Neuronal stem cell (in vitro differentiated cells): ENCODE results near the gene SHROOM2.

Source experiments
- DNase-seq: peaks from one replicate; pipeline ENCODE4 v3.0.0-alpha.2; 2013; ENCODE audit warnings: low spot score
- H2AFZ ChIP-seq: one replicate; pipeline ENCODE4 v1.6.1; 2013; ENCODE audit warnings: mild to moderate bottlenecking, low read length, inconsistent platforms
- H2AK5ac ChIP-seq: 2 replicates; pipeline ENCODE4 v1.6.1; 2013; ENCODE audit warnings: low read depth, mild to moderate bottlenecking, inconsistent platforms, low read length, moderate library complexity, mixed read lengths
- H2BK120ac ChIP-seq: 2 replicates; pipeline ENCODE4 v1.6.1; 2013; ENCODE audit warnings: low read depth, mild to moderate bottlenecking, inconsistent platforms, low read length, moderate library complexity, mixed read lengths
- H2BK12ac ChIP-seq: one replicate; pipeline ENCODE4 v1.6.1; 2013; ENCODE audit warnings: low read length, inconsistent platforms
- H2BK15ac ChIP-seq: 2 replicates; pipeline ENCODE4 v1.6.1; 2013; ENCODE audit warnings: mild to moderate bottlenecking, low read length, inconsistent platforms, mixed read lengths
- H2BK5ac ChIP-seq: one replicate; pipeline ENCODE4 v1.6.1; 2013; ENCODE audit warnings: inconsistent platforms, mild to moderate bottlenecking, low read length, moderate library complexity
- H3K14ac ChIP-seq: one replicate; pipeline ENCODE4 v1.6.1; 2013; ENCODE audit warnings: low read length, inconsistent platforms
- H3K18ac ChIP-seq: 2 replicates; pipeline ENCODE4 v1.6.1; 2013; ENCODE audit warnings: low read length, inconsistent platforms
- H3K23ac ChIP-seq: 2 replicates; pipeline ENCODE4 v1.6.1; 2013; ENCODE audit warnings: low read depth, mild to moderate bottlenecking, mixed read lengths, low read length, inconsistent platforms; ENCODE audit not compliant: poor library complexity
- H3K27ac ChIP-seq: replicated peaks from 3 replicates; pipeline ENCODE4 v1.5.1; 2013; ENCODE audit warnings: low read length, inconsistent platforms
- H3K27me3 ChIP-seq, 3 experiments: 2 replicates each; pipeline ENCODE4 v1.6.1; 2013; ENCODE audit warnings: low read length in 3 of 3, mild to moderate bottlenecking in 2 of 3, inconsistent platforms in 1 of 3, low read depth in 1 of 3, mixed read lengths in 1 of 3, moderate library complexity in 1 of 3; ENCODE audit not compliant: control insufficient read depth in 3 of 3, insufficient read depth in 3 of 3
- H3K36me3 ChIP-seq, 2 donors: replicated peaks in 1 of 2; 2 replicates each; pipeline ENCODE4 v1.6.1; 2013; ENCODE audit warnings: low read length in 2 of 2; ENCODE audit not compliant: control insufficient read depth in 2 of 2, insufficient read depth in 2 of 2
- H3K4ac ChIP-seq: 2 replicates; pipeline ENCODE4 v1.6.1; 2013; ENCODE audit warnings: inconsistent platforms, mild to moderate bottlenecking, low read length, moderate library complexity
- H3K4me1 ChIP-seq, 2 donors: 1 replicate in 1 of 2; 2 replicates in 1 of 2; pipeline ENCODE4 v1.6.1; 2013; ENCODE audit warnings: low read length in 2 of 2, low read depth in 1 of 2; ENCODE audit not compliant: control insufficient read depth in 2 of 2, insufficient read depth in 1 of 2
- H3K4me2 ChIP-seq: one replicate; pipeline ENCODE4 v1.6.1; 2013; ENCODE audit warnings: mild to moderate bottlenecking, low read length, inconsistent platforms; ENCODE audit not compliant: insufficient read depth, poor library complexity, severe bottlenecking
- H3K4me3 ChIP-seq, 2 donors: 2 replicates each; pipeline ENCODE4 v1.5.1; 2013; ENCODE audit warnings: low read length in 2 of 2, mild to moderate bottlenecking in 2 of 2, inconsistent platforms in 1 of 2, moderate library complexity in 1 of 2
- H3K79me1 ChIP-seq: one replicate; pipeline ENCODE4 v1.6.1; 2013; ENCODE audit warnings: low read depth, mild to moderate bottlenecking, inconsistent platforms, low read length, moderate library complexity
- H3K9ac ChIP-seq: one replicate; pipeline ENCODE4 v1.6.1; 2013; ENCODE audit warnings: mild to moderate bottlenecking, low read depth, low read length, inconsistent platforms; ENCODE audit not compliant: poor library complexity
- H3K9me3 ChIP-seq, 2 donors: replicated peaks in 1 of 2; 2 replicates each; pipeline versions ENCODE3 to v1.6.1; 2013; ENCODE audit warnings: low read length in 2 of 2, mild to moderate bottlenecking in 2 of 2, inconsistent platforms in 1 of 2, low read depth in 1 of 2, mixed read lengths in 1 of 2, moderate library complexity in 1 of 2; ENCODE audit not compliant: control insufficient read depth in 2 of 2, insufficient read depth in 1 of 2
- H4K8ac ChIP-seq: one replicate; pipeline ENCODE4 v1.6.1; 2013; ENCODE audit warnings: low read depth, mild to moderate bottlenecking, inconsistent platforms, low read length, moderate library complexity
- H4K91ac ChIP-seq: one replicate; pipeline ENCODE4 v1.6.1; 2013; ENCODE audit warnings: low read length, low read depth, mild to moderate bottlenecking, inconsistent platforms; ENCODE audit not compliant: poor library complexity
- WGBS, 2 donors: extraction: QIAGEN DNeasy Blood & Tissue Kit; methylation state at CpG; one replicate each; pipeline ENCODE4 v1.1.7; 2013; ENCODE audit warnings: missing lambda C conversion rate in 2 of 2, mixed read lengths in 1 of 2; ENCODE audit not compliant: insufficient read length in 2 of 2, insufficient replicate concordance in 1 of 2; ENCODE audit errors: extremely low coverage in 2 of 2; 5-methylcytosine and 5-hydroxymethylcytosine counted together

The SHROOM2 gene

GRCh38 chrX:9947131-9947794 lies 161.0 kb downstream of the SHROOM2 start:
- Histone ChIP-seq H3K27ac (no peak overlapping the region), H3K23ac (peak overlapping the region; percentile 31), H3K14ac (no peak overlapping the region), H2AFZ (no peak overlapping the region), H2BK120ac (no peak overlapping the region), H3K4ac (no peak overlapping the region), H3K18ac (no peak overlapping the region), H2BK5ac (no peak overlapping the region), H2BK15ac (no peak overlapping the region), H4K8ac (no peak overlapping the region), H3K27me3 (no peaks in the 10 kb centered on the region), H3K36me3 (peaks cover 6 to 77% of the 10 kb centered on the region in 2 donors), H3K9ac (no peak overlapping the region), H3K4me1 (no peaks in the 10 kb centered on the region), H3K9me3 (peaks cover 0 to 2% of the 10 kb centered on the region in 2 donors), H3K4me3 (no peak overlapping the region), H4K91ac (no peak overlapping the region), H2BK12ac (no peak overlapping the region), H3K79me1 (no peaks in the 10 kb centered on the region), H3K4me2 (no peak overlapping the region), H2AK5ac (no peak overlapping the region)
- whole genome bisulfite sequencing, 2 donors = no CpG with 5 or more reads among the region's 10 CpGs
- no peak for DNase-seq

GRCh38 chrX:9948406-9948805 lies 162.2 kb downstream of the SHROOM2 start:
- Histone ChIP-seq H2BK12ac (no peak overlapping the region), H2BK120ac (no peak overlapping the region), H3K27me3 (no peaks in the 10 kb centered on the region), H3K14ac (no peak overlapping the region), H2BK15ac (no peak overlapping the region), H2BK5ac (no peak overlapping the region), H3K4me1 (no peaks in the 10 kb centered on the region), H3K9ac (no peak overlapping the region), H3K9me3 (peaks cover 0 to 12% of the 10 kb centered on the region in 2 donors), H3K4me2 (no peak overlapping the region), H3K4ac (no peak overlapping the region), H3K36me3 (peaks cover 6 to 66% of the 10 kb centered on the region in 2 donors), H2AK5ac (no peak overlapping the region), H4K8ac (no peak overlapping the region), H3K79me1 (no peaks in the 10 kb centered on the region), H3K27ac (no peak overlapping the region), H2AFZ (no peak overlapping the region), H3K23ac (no peak overlapping the region), H4K91ac (no peak overlapping the region), H3K18ac (no peak overlapping the region), H3K4me3 (no peak overlapping the region)
- WGBS, 2 donors = no CpG with 5 or more reads among the region's 9 CpGs
- no peak for DNase-seq

GRCh38 chrX:9952300-9952699 lies 166.1 kb downstream of the SHROOM2 start:
- no peak overlapping the region for H2BK5ac ChIP-seq
- H3K9me3 ChIP-seq = peaks cover 0 to 15% of the 10 kb centered on the region in 2 donors
- no peak overlapping the region for H3K14ac ChIP-seq
- no peak overlapping the region for H3K18ac ChIP-seq
- no peak overlapping the region for H2AFZ ChIP-seq
- H4K91ac ChIP-seq = no peak overlapping the region
- H3K27me3 ChIP-seq = no peaks in the 10 kb centered on the region
- H3K4ac ChIP-seq = no peak overlapping the region
- H3K36me3 ChIP-seq = peaks cover 3 to 31% of the 10 kb centered on the region in 2 donors
- no peak for DNase-seq
- H4K8ac ChIP-seq = no peak overlapping the region
- H2AK5ac ChIP-seq = no peak overlapping the region
- H2BK15ac ChIP-seq = no peak overlapping the region
- H2BK120ac ChIP-seq = no peak overlapping the region
- no peak overlapping the region for H3K23ac ChIP-seq
- no peak overlapping the region for H2BK12ac ChIP-seq
- no peak overlapping the region for H3K9ac ChIP-seq
- H3K4me3 ChIP-seq = no peak overlapping the region
- H3K27ac ChIP-seq = no peak overlapping the region
- no peaks in the 10 kb centered on the region for H3K4me1 ChIP-seq
- no CpG with 5 or more reads among the region's 1 CpG for WGBS, 2 donors
- H3K79me1 ChIP-seq = no peaks in the 10 kb centered on the region
- H3K4me2 ChIP-seq = no peak overlapping the region

GRCh38 chrX:9953396-9953795 lies 167.2 kb downstream of the SHROOM2 start:
- no peak overlapping the region for H4K8ac ChIP-seq
- H3K14ac ChIP-seq = no peak overlapping the region
- no peak overlapping the region for H3K4me2 ChIP-seq
- H3K9ac ChIP-seq = no peak overlapping the region
- no peak overlapping the region for H3K4ac ChIP-seq
- H2BK15ac ChIP-seq = no peak overlapping the region
- no peak overlapping the region for H4K91ac ChIP-seq
- H2AK5ac ChIP-seq = no peak overlapping the region
- H3K36me3 ChIP-seq = peaks cover 3 to 20% of the 10 kb centered on the region in 2 donors
- no peaks in the 10 kb centered on the region for H3K27me3 ChIP-seq
- H3K27ac ChIP-seq = no peak overlapping the region
- DNase-seq = no peak
- H3K79me1 ChIP-seq = no peaks in the 10 kb centered on the region
- no peak overlapping the region for H3K23ac ChIP-seq
- no peak overlapping the region for H2BK5ac ChIP-seq
- no peak overlapping the region for H2BK12ac ChIP-seq
- no peak overlapping the region for H2AFZ ChIP-seq
- peaks cover 0 to 15% of the 10 kb centered on the region in 2 donors for H3K9me3 ChIP-seq
- no peak overlapping the region for H2BK120ac ChIP-seq
- H3K4me1 ChIP-seq = no peaks in the 10 kb centered on the region
- no CpG with 5 or more reads among the region's 2 CpGs for WGBS, 2 donors
- H3K4me3 ChIP-seq = no peak overlapping the region
- no peak overlapping the region for H3K18ac ChIP-seq
